Pericardium fibroblast (primary cell): ENCODE results near the gene LSM6. TPM values are rescaled to one million over a fixed set of nuclear protein-coding genes. Genes with fewer than 3 reads are reported as not detected.

ENCODE experiments used
- total RNA-seq: library from RNA; depleted of rRNA; stranded (reverse); fragments of >200 nt; gene quantifications from 2 replicates; pipeline ENCODE4 v1.2.3, GENCODE V29; 2015

The LSM6 gene
- 30.8 and 33.1 TPM in 2 replicates for total RNA-seq

DNA sequence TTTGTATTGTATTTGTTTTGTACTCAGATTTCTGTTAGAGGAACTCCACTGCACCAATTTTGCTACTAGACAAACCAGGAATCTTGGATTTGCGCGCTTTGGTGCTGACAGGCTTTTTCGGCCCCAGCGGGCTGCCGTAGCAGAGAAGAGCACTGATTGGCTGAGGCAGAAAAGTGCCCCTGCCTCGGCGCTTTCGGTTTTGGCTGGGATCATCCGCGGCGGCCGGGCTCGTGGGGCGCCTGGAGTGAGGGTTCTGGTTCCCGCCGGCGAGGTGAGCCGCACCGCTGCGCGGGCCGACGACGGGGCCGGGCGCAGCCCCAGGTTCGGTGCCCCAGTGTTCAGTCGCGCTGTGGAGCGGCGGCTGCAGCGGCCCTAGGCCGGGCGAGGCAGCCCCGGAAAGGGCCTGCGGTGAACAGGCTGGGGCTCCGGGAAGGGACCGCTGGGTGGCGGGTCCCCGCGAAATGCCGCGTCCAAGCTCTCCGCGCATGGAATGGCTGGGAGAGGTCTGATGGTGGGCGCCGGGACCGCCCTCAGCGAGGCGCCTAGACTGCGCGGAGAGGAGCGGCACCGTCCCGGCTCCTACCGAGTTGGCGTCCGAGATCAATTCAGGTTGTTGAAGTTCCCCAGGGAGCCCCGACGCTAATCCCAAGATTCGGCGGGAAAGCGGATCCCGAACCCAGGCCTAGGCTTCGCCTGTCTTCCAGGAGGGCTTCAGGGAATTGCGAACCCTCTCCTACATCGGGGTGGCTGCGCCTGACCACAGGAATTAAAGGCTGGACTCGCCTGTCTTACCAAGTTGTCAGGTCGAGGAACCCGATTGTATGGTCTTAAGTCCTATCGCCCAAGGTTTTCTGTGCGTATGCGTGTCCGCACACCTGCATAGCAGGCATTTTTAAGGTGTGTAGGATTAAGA is at the start of gene LSM6:
LSM6 (plus strand) TSS at position 178 of the 913 bp plus-strand sequence. CDS start 7,204 bp downstream, outside the sequence.

GRCh38 chr4:146214238-146214637 is 38.7 kb downstream of the LSM6 start, which contains the start of gene REELD1:
Gene REELD1 (plus strand): TSS chr4:146214538. CDS start chr4:146216953, 2,415 bp downstream.

Other genes with a start within 250 kb of the LSM6 start
- 5.3 and 18.5 TPM in 2 replicates for gene ZNF827, start 236.9 kb upstream of the LSM6 start, total RNA-seq
- not detected in 2 replicates for gene REELD1, start 38.8 kb downstream of the LSM6 start, total RNA-seq